RWPE1 (cell line): ENCODE data around the gene CCDC73.
"Not testable (repeated sequence)": the region's sequence is repeated elsewhere in the genome, so short reads cannot be mapped to it uniquely, and the experiment has no call there.

ENCODE experiments used
- CTCF ChIA-PET: fragments of 350-600 bp; sonication (Branson Sonifier 250); formaldehyde crosslinking; extraction: SDS; loops from one replicate; lab custom pipeline; 2021; lab: Yijun Ruan, JAX
- POLR2A ChIA-PET: fragments of 400-600 bp; formaldehyde crosslinking; extraction: SDS; loops from one replicate; lab custom pipeline; 2020; ENCODE audit warnings: antibody characterized with exemption; ENCODE audit not compliant: low non-redundant PET; lab: Yijun Ruan, JAX
- DNase-seq: peaks from one replicate; pipeline ENCODE4 v3.0.0; 2012; ENCODE audit warnings: low spot score
- H3K27ac ChIP-seq: fragments of 450-650 bp; 2 replicates; pipeline ENCODE4 v1.5.1; 2017
- CTCF ChIP-seq: fragments of 450-650 bp; conservative IDR thresholded peaks from 2 replicates; pipeline ENCODE4 v1.5.1; 2017; ENCODE audit warnings: low read depth, mild to moderate bottlenecking

Gene CCDC73

GRCh38 chr11:32613500-32614151 lies 180.8 kb downstream of the CCDC73 start:
- no peak for DNase-seq
- ChIA-PET POLR2A (no interaction called here), CTCF (no interaction called here)
- H3K27ac ChIP-seq: no peak overlapping the region
- TF ChIP-seq CTCF: no peak

GRCh38 chr11:32610797-32611352 lies 183.6 kb downstream of the CCDC73 start:
- H3K27ac ChIP-seq: no peak overlapping the region
- POLR2A ChIA-PET: no interaction called here
- no peak for TF ChIP-seq CTCF
- no peak for DNase-seq
- CTCF ChIA-PET: no interaction called here

- DNase-seq, CTCF ChIA-PET, H3K27ac ChIP-seq, POLR2A ChIA-PET: not testable (repeated sequence)
Observed at GRCh38 chr11:32608826-32609225, 185.6 kb downstream of the CCDC73 start.

GRCh38 chr11:32606220-32606619 lies 188.2 kb downstream of the CCDC73 start:
- no peak for DNase-seq
- ChIA-PET POLR2A (no interaction called here), CTCF (no interaction called here)
- no peak overlapping the region for H3K27ac ChIP-seq
- no peak for TF ChIP-seq CTCF

GRCh38 chr11:32602657-32603415 lies 191.6 kb downstream of the CCDC73 start:
- no peak overlapping the region for H3K27ac ChIP-seq
- CTCF ChIA-PET: no interaction called here
- TF ChIP-seq CTCF: no peak
- POLR2A ChIA-PET: no interaction called here
- DNase-seq: no peak

GRCh38 chr11:32597921-32598320 lies 196.5 kb downstream of the CCDC73 start:
- no peak overlapping the region for H3K27ac ChIP-seq
- ChIA-PET CTCF (no interaction called here), POLR2A (no interaction called here)
- TF ChIP-seq CTCF: no peak
- no peak for DNase-seq

GRCh38 chr11:32596114-32596513 lies 198.3 kb downstream of the CCDC73 start:
- CTCF ChIA-PET, DNase-seq, H3K27ac ChIP-seq, POLR2A ChIA-PET: not testable (repeated sequence)
